Measurements from ENCODE around the gene POLRMT. TPM values are rescaled to one million over a fixed set of nuclear protein-coding genes. Genes with fewer than 3 reads are reported as not detected.

POLRMT gene
- polyA plus RNA-seq (ENCODE audit: low read depth in 6 of 6): 10 to 100 TPM; 12.1 to 56.8 (median 34.4) TPM

GRCh38 chr19:633068-633785, at the start of gene POLRMT:
TSS of gene POLRMT (minus strand) at chr19:633537. CDS start at chr19:633512, 25 bp downstream.
- H3K36me3 Mint-ChIP-seq: peaks cover 0 to 9% of the 10 kb centered on the region in 2 donors
- peak; percentile 93 to 96 for ATAC-seq (ENCODE audit: low read depth in 2 of 2)
- peak within 1 kb of the TSS; percentile 83 to 98 (median 96) for H3K4me3 Mint-ChIP-seq
- H3K4me1 Mint-ChIP-seq: peaks cover 11 to 40% (median 38%) of the 10 kb centered on the region in 3 donors
- H3K9me3 Mint-ChIP-seq: peaks cover 0 to 2% (median 0%) of the 10 kb centered on the region in 7 donors
- DNase-seq: peak; percentile 97
- H3K27me3 Mint-ChIP-seq: no peaks in the 10 kb centered on the region
- H3K27ac Mint-ChIP-seq: peak within 1 kb of the TSS; percentile 90 to 99 (median 98)

DNA sequence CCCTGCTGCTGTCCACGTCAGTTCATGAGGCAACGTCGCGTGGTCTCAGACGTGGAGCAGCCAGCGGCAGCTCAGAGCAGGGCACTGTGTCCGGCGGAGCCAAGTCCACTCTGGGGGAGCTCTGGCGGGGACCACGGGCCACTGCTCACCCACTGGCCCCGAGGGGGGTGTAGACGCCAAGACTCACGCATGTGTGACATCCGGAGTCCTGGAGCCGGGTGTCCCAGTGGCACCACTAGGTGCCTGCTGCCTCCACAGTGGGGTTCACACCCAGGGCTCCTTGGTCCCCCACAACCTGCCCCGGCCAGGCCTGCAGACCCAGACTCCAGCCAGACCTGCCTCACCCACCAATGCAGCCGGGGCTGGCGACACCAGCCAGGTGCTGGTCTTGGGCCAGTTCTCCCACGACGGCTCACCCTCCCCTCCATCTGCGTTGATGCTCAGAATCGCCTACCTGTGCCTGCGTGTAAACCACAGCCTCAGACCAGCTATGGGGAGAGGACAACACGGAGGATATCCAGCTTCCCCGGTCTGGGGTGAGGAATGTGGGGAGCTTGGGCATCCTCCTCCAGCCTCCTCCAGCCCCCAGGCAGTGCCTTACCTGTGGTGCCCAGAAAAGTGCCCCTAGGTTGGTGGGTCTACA, 49.5 kb upstream of the POLRMT start:
- H3K4me1 Mint-ChIP-seq: peaks cover 7 to 12% (median 7%) of the 10 kb centered on the region in 3 donors
- H3K4me3 Mint-ChIP-seq: no peak overlapping the region
- H3K27me3 Mint-ChIP-seq: peaks cover 0 to 2% (median 0%) of the 10 kb centered on the region in 3 donors
- no peaks in the 10 kb centered on the region for H3K36me3 Mint-ChIP-seq
- no peaks in the 10 kb centered on the region for H3K9me3 Mint-ChIP-seq
- ATAC-seq (ENCODE audit: low read depth in 2 of 2) (no peak), DNase-seq (no peak)
- peak overlapping the region in 5 of 6 donors; percentile 12 to 61 (median 43) for H3K27ac Mint-ChIP-seq

GRCh38 chr19:681029-682019, 48.0 kb upstream of the POLRMT start:
- ATAC-seq (ENCODE audit: low read depth in 2 of 2) (peak; percentile 7 to 23), DNase-seq (peak; percentile 72)
- Mint-ChIP-seq H3K9me3 (no peaks in the 10 kb centered on the region), H3K36me3 (no peaks in the 10 kb centered on the region), H3K4me1 (peaks cover 7 to 12% (median 7%) of the 10 kb centered on the region in 3 donors), H3K27ac (peak overlapping the region; percentile 94 to 100 (median 100)), H3K27me3 (no peaks in the 10 kb centered on the region), H3K4me3 (peak overlapping the region; percentile 76 to 98 (median 96))

DNA sequence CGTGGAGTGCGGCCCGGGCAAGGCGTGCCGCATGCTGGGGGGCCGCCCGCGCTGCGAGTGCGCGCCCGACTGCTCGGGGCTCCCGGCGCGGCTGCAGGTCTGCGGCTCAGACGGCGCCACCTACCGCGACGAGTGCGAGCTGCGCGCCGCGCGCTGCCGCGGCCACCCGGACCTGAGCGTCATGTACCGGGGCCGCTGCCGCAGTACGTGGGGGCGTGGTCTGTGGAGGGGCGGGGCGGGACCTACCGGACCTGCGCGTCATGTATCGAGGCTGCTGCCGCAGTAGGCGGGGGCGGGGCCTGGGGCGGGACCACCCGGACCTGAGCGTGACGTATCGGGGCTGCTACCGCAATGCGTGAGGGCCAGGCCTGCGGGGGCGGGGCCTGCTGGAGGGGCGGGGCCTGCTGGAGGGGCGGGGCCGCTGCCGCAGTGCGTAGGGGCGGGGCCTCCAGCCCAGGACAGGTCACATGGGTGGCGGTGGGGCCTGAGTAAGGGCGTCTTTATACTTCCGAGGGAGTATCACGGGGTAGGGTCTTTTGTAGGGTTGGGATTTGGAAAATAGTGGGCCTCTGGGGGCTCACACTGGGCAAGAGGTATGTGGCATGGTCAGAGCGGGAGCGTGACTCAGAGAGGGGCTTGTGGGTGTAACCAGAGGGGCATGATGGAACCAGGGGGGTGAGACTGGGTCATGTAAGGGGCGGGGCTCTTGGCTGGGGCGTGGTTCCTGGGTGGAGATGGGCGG, 47.1 kb upstream of the POLRMT start:
- no peaks in the 10 kb centered on the region for H3K36me3 Mint-ChIP-seq
- DNase-seq (peak; percentile 96), ATAC-seq (ENCODE audit: low read depth in 2 of 2) (peak; percentile 70 to 74)
- peak overlapping the region; percentile 76 to 98 (median 96) for H3K4me3 Mint-ChIP-seq
- H3K27ac Mint-ChIP-seq: peak overlapping the region; percentile 94 to 100 (median 100)
- H3K9me3 Mint-ChIP-seq: no peaks in the 10 kb centered on the region
- peaks cover under 1 to 4% (median 3%) of the 10 kb centered on the region in 3 donors for H3K27me3 Mint-ChIP-seq
- peaks cover 7 to 13% (median 8%) of the 10 kb centered on the region in 3 donors for H3K4me1 Mint-ChIP-seq

- DNase-seq: peak; percentile 56
- H3K27me3 Mint-ChIP-seq: peaks cover 8 to 10% (median 9%) of the 10 kb centered on the region in 3 donors
- peak; percentile 3 to 4 for ATAC-seq (ENCODE audit: low read depth in 2 of 2)
Observed at GRCh38 chr19:679418-680286, 46.3 kb upstream of the POLRMT start.

DNA sequence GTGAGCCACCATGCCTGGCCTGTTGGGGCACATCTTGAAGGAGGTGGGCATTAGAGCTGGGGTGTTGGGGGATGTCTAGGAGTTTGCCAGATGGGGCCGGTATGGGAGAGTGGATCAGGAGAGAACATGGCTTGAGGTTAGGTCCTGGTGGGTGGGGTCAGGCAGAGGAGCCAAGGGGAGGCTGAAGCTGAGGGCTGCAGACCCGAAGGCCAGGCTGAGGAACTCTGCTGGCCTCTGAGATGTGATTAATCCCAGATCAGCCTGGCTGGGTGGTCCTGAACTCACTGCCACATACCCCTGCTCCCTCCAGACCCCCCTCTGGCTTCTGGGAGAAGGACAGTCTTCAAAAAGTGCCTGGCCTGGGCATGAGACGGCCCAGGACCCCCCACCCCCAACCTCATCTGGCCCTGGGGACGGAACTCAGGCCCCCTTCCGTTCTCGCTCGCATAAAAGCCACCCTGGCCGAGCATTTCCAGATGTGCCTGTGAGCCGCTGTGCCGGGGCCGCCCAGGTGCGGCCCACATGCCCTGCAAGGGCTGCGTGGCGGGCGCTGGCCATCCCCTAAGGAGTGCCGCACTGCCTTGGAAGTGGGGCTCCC, 45.6 kb upstream of the POLRMT start:
- Mint-ChIP-seq H3K27me3 (peaks cover 9 to 14% (median 12%) of the 10 kb centered on the region in 3 donors), H3K27ac (peak overlapping the region in 3 of 6 donors; percentile 47 to 64 (median 62))
- DNase-seq: no peak

More at GRCh38 chr19:679418-680286, 46.3 kb upstream of the POLRMT start:
- peak overlapping the region in 2 of 6 donors; percentile 33 to 75 for H3K27ac Mint-ChIP-seq
- peaks cover 7 to 16% (median 12%) of the 10 kb centered on the region in 3 donors for H3K4me1 Mint-ChIP-seq
- no peaks in the 10 kb centered on the region for H3K9me3 Mint-ChIP-seq
- H3K36me3 Mint-ChIP-seq: no peaks in the 10 kb centered on the region
- peak overlapping the region; percentile 57 to 98 (median 80) for H3K4me3 Mint-ChIP-seq

GRCh38 chr19:677601-678436, 44.5 kb upstream of the POLRMT start:
- Mint-ChIP-seq H3K27me3 (peaks cover 11 to 20% (median 18%) of the 10 kb centered on the region in 3 donors), H3K4me3 (peak overlapping the region in 3 of 8 donors; percentile 40 to 70 (median 66)), H3K36me3 (no peaks in the 10 kb centered on the region), H3K9me3 (no peaks in the 10 kb centered on the region), H3K27ac (peak overlapping the region in 2 of 6 donors; percentile 47 to 65), H3K4me1 (peaks cover 7 to 16% (median 12%) of the 10 kb centered on the region in 3 donors)
- no peak for ATAC-seq (ENCODE audit: low read depth in 2 of 2)
- DNase-seq: no peak

More for the DNA sequence above, 45.6 kb upstream of the POLRMT start:
- Mint-ChIP-seq H3K4me3 (peak overlapping the region; percentile 36 to 90 (median 73)), H3K9me3 (no peaks in the 10 kb centered on the region), H3K36me3 (no peaks in the 10 kb centered on the region), H3K4me1 (peaks cover 7 to 16% (median 12%) of the 10 kb centered on the region in 3 donors)
- no peak for ATAC-seq (ENCODE audit: low read depth in 2 of 2)

DNA sequence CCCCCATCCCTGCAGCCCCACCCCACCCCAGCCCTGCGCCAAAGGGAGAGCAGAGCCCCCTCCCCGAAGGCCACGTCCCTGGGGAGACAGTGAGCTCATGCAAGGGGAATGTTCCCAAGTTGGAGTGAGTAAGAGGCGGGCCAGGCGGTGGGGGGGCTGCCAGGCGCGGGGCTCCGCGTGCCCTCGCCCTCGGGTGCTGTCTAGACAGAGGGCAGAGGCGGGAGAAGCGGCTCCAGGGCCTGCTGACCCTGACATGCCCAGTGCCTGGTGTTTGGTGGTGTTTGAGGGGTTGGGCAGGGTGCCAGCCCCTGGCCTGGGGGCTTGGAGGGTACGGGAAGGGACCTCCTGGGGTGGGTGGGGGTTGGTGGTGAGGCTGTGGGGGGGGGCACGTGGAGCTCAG, 43.9 kb upstream of the POLRMT start:
- Mint-ChIP-seq H3K27ac (peak overlapping the region in 1 of 6 donors; percentile 47), H3K9me3 (no peaks in the 10 kb centered on the region), H3K27me3 (peaks cover 11 to 20% (median 18%) of the 10 kb centered on the region in 3 donors), H3K36me3 (no peaks in the 10 kb centered on the region), H3K4me3 (peak overlapping the region in 1 of 8 donors; percentile 66), H3K4me1 (peaks cover 7 to 16% (median 12%) of the 10 kb centered on the region in 3 donors)
- no peak for DNase-seq
- ATAC-seq (ENCODE audit: low read depth in 2 of 2): no peak

GRCh38 chr19:676339-677105, 43.2 kb upstream of the POLRMT start, which contains the start of gene FSTL3:
TSS of gene FSTL3 (plus strand) at chr19:676392. CDS start at chr19:676424, 32 bp downstream.
- H3K27ac Mint-ChIP-seq: no peak within 1 kb of the TSS
- H3K4me3 Mint-ChIP-seq: peak within 1 kb of the TSS in 6 of 8 donors; percentile 15 to 79 (median 46)
- H3K27me3 Mint-ChIP-seq: peaks cover 11 to 20% (median 18%) of the 10 kb centered on the region in 3 donors
- H3K4me1 Mint-ChIP-seq: peaks cover 7 to 13% (median 12%) of the 10 kb centered on the region in 3 donors
- H3K9me3 Mint-ChIP-seq: no peaks in the 10 kb centered on the region
- DNase-seq: no peak
- no peaks in the 10 kb centered on the region for H3K36me3 Mint-ChIP-seq
- no peak for ATAC-seq (ENCODE audit: low read depth in 2 of 2)

- Mint-ChIP-seq H3K4me1 (peaks cover 5 to 13% (median 12%) of the 10 kb centered on the region in 3 donors), H3K27ac (no peak overlapping the region), H3K27me3 (peaks cover 11 to 20% (median 18%) of the 10 kb centered on the region in 3 donors), H3K9me3 (no peaks in the 10 kb centered on the region), H3K4me3 (peak overlapping the region in 2 of 8 donors; percentile 54 to 69), H3K36me3 (no peaks in the 10 kb centered on the region)
- DNase-seq: no peak
- no peak for ATAC-seq (ENCODE audit: low read depth in 2 of 2)
Observed at GRCh38 chr19:676007-676338, 42.6 kb upstream of the POLRMT start.
